ENCODE data around the gene BLVRA. TPM values are rescaled to one million over a fixed set of nuclear protein-coding genes. Genes with fewer than 3 reads are reported as not detected.
"Not testable (repeated sequence)": the region's sequence is repeated elsewhere in the genome, so short reads cannot be mapped to it uniquely, and the experiment has no call there.

BLVRA gene
- total RNA-seq, 1 donor from 2014 or later, result 37.6 TPM

- intact Hi-C loops (cut with micrococcal nuclease), result no loop called here
These were observed 34.1 kb downstream of the BLVRA start for GRCh38 chr7:43792471-43793150.

- intact Hi-C loops (cut with micrococcal nuclease), result loop anchor here (1.0 kb wide), 1 partner anchor 41 kb away; the partner anchor contains the start of gene BLVRA
These were observed 41.1 kb downstream of the BLVRA start for GRCh38 chr7:43799605-43800004.

GRCh38 chr7:43803865-43804264, 45.4 kb downstream of the BLVRA start:
- intact Hi-C loops (cut with micrococcal nuclease), result no loop called here

- intact Hi-C loops (cut with micrococcal nuclease), result no loop called here
These were observed 49.9 kb downstream of the BLVRA start for GRCh38 chr7:43808410-43808809.

- intact Hi-C loops (cut with micrococcal nuclease), result not testable (repeated sequence)
These were observed 51.9 kb downstream of the BLVRA start for GRCh38 chr7:43810195-43810941.

GRCh38 chr7:43815373-43815772, 56.9 kb downstream of the BLVRA start:
- intact Hi-C loops (cut with micrococcal nuclease), result no loop called here

- intact Hi-C loops (cut with micrococcal nuclease), result not testable (repeated sequence)
These were observed 57.7 kb downstream of the BLVRA start for GRCh38 chr7:43816046-43816797.

GRCh38 chr7:43823425-43823824, 64.9 kb downstream of the BLVRA start:
- intact Hi-C loops (cut with micrococcal nuclease), result not testable (repeated sequence)

- intact Hi-C loops (cut with micrococcal nuclease), result no loop called here
These were observed 65.5 kb downstream of the BLVRA start for GRCh38 chr7:43823941-43824340.

GRCh38 chr7:43824513-43824912, 66.0 kb downstream of the BLVRA start:
- intact Hi-C loops (cut with micrococcal nuclease), result not testable (repeated sequence)

GRCh38 chr7:43824963-43825362, 66.5 kb downstream of the BLVRA start:
- intact Hi-C loops (cut with micrococcal nuclease), result no loop called here

- intact Hi-C loops (cut with micrococcal nuclease), result no loop called here
These were observed 66.9 kb downstream of the BLVRA start for GRCh38 chr7:43825391-43825808.

- intact Hi-C loops (cut with micrococcal nuclease), result loop anchor here (5.0 kb wide), 1 partner anchor 1949 kb away; no protein-coding TSS in a partner anchor
These were observed 72.4 kb downstream of the BLVRA start for GRCh38 chr7:43830917-43831316.

- intact Hi-C loops (cut with micrococcal nuclease), result loop anchor here (1.0 to 5.0 kb wide), 8 partner anchors 35 to 1952 kb away; partner anchors contain the start of genes COA1, MRPL32, MRPS24 and PSMA2
These were observed 76.2 kb downstream of the BLVRA start for GRCh38 chr7:43834463-43835251.

GRCh38 chr7:43838201-43838658, 79.8 kb downstream of the BLVRA start:
- intact Hi-C loops (cut with micrococcal nuclease), result loop anchor here (1.0 to 5.0 kb wide), 5 partner anchors 79 to 1895 kb away; no protein-coding TSS in a partner anchor

- intact Hi-C loops (cut with micrococcal nuclease), result no loop called here
These were observed 84.8 kb downstream of the BLVRA start for GRCh38 chr7:43843296-43843695.

- intact Hi-C loops (cut with micrococcal nuclease), result no loop called here
These were observed 85.8 kb downstream of the BLVRA start for GRCh38 chr7:43844257-43844656.

GRCh38 chr7:43844662-43845061, 86.2 kb downstream of the BLVRA start:
- intact Hi-C loops (cut with micrococcal nuclease), result no loop called here

GRCh38 chr7:43847496-43847895, 89.0 kb downstream of the BLVRA start:
- intact Hi-C loops (cut with micrococcal nuclease), result no loop called here

- intact Hi-C loops (cut with micrococcal nuclease), result no loop called here
These were observed 90.6 kb downstream of the BLVRA start for GRCh38 chr7:43849047-43849446.
